Loucy (cell line): ENCODE data around the gene GARIN5A.

Experiments
- H2AFZ ChIP-seq: fragments of 200-600 bp; sonication (generic); 2 replicates; pipeline ENCODE4 v1.6.0; 2016; ENCODE audit warnings: antibody characterized with exemption, mild to moderate bottlenecking, low read length, moderate library complexity
- H3F3A ChIP-seq: fragments of 200-600 bp; 2 replicates; pipeline ENCODE4 v1.6.0; 2016; ENCODE audit warnings: antibody characterized with exemption, low read depth, mild to moderate bottlenecking
- H3K27me3 ChIP-seq: fragments of 200-600 bp; sonication (generic); 2 replicates; pipeline ENCODE4 v1.6.1; 2014; ENCODE audit warnings: low read length, mild to moderate bottlenecking; ENCODE audit not compliant: insufficient read depth, poor library complexity, severe bottlenecking
- H3K36me3 ChIP-seq: fragments of 200-600 bp; sonication (generic); 2 replicates; pipeline ENCODE4 v1.6.1; 2016; ENCODE audit warnings: low read length; ENCODE audit not compliant: insufficient read depth
- H3K4me1 ChIP-seq: fragments of 200-600 bp; sonication (generic); 2 replicates; pipeline ENCODE4 v1.5.1; 2014; ENCODE audit warnings: low read length, mild to moderate bottlenecking; ENCODE audit not compliant: insufficient read depth, poor library complexity, severe bottlenecking
- H3K4me2 ChIP-seq: fragments of 200-600 bp; sonication (generic); 2 replicates; pipeline ENCODE4 v1.6.0; 2014; ENCODE audit warnings: antibody characterized with exemption, low read length, low read depth, mild to moderate bottlenecking; ENCODE audit not compliant: poor library complexity, severe bottlenecking
- H3K4me3 ChIP-seq: fragments of 200-600 bp; sonication (generic); 2 replicates; pipeline ENCODE4 v1.5.1; 2014; ENCODE audit warnings: low read length, mild to moderate bottlenecking, mixed read lengths; ENCODE audit not compliant: poor library complexity, severe bottlenecking
- H3K79me2 ChIP-seq: fragments of 200-600 bp; sonication (generic); 2 replicates; pipeline ENCODE4 v1.6.1; 2014; ENCODE audit warnings: low read length; ENCODE audit not compliant: insufficient read depth
- H3K9ac ChIP-seq: fragments of 200-600 bp; sonication (generic); 2 replicates; pipeline ENCODE4 v1.6.0; 2014; ENCODE audit warnings: mild to moderate bottlenecking, low read depth, low read length, moderate library complexity; ENCODE audit not compliant: poor library complexity, severe bottlenecking
- H3K9me2 ChIP-seq: fragments of 200-600 bp; sonication (generic); replicated peaks from 2 replicates; pipeline ENCODE4 v1.6.1; 2016; ENCODE audit warnings: low read depth, low read length, mixed read lengths
- H3K9me3 ChIP-seq: fragments of 200-600 bp; sonication (generic); 2 replicates; pipeline ENCODE4 v1.6.1; 2014; ENCODE audit warnings: mild to moderate bottlenecking, antibody characterized with exemption, low read length, low read depth; ENCODE audit not compliant: insufficient read depth
- H4K20me1 ChIP-seq: fragments of 200-600 bp; sonication (generic); 2 replicates; pipeline ENCODE4 v1.6.0; 2014; ENCODE audit warnings: antibody characterized with exemption, low read length, mild to moderate bottlenecking; ENCODE audit not compliant: insufficient read depth, poor library complexity, severe bottlenecking
- CTCF ChIP-seq: fragments of 200-600 bp; sonication (generic); conservative IDR thresholded peaks from 2 replicates; pipeline ENCODE4 v1.5.1; 2014; ENCODE audit warnings: mild to moderate bottlenecking, antibody characterized with exemption, low read length
- EZH2phosphoT487 ChIP-seq: fragments of 200-600 bp; IDR thresholded peaks from 2 replicates; pipeline ENCODE4 v1.6.1; 2018; ENCODE audit warnings: antibody characterized with exemption, mild to moderate bottlenecking, moderate library complexity, borderline replicate concordance

The GARIN5A gene

DNA sequence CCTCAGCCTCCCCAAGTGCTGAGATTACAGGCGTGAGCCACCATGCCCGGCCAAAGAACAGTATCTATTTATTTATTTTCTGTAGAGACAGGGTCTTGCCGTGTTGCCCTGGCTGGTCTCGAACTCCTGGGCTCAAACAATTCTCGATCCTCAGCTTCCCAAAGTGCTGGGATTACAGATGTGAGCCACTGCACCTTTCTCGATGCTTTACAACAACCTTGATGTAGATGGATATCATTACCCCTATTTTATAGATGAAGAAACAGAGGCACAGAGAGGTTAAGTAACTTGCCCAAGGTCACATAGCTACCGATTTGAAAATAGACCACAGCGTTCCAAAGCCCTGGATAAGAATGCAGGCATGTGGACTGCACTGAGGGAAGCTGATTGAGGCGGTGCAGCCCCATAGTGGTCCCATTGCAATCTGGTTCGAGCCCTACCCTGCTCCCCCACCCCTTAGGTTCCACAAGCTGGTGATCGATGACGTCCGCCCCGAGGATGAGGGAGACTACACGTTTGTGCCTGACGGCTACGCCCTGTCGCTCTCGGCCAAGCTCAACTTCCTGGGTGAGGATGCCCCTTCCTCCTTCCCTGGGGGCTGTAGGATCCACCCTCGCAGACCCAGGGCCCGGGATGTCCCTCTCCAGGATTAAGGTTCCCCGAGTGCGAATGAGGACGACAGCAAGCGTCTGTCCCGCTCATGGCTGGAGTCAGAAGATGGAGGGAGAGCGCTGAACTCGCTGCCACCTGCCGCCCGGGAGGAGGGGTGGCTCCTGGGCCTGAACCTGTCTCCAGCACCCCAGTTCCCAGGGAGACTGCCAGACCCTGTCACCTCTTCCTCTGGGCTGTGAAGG lies 26.1 kb downstream of the GARIN5A start:
- H3K4me2 ChIP-seq, result no peak overlapping the region
- H3K9me2 ChIP-seq, result no peaks in the 10 kb centered on the region
- H3K36me3 ChIP-seq, result no peaks in the 10 kb centered on the region
- no peak overlapping the region for H3K4me3 ChIP-seq
- H4K20me1 ChIP-seq, result no peaks in the 10 kb centered on the region
- H3K79me2 ChIP-seq, result no peaks in the 10 kb centered on the region
- no peaks in the 10 kb centered on the region for H3K4me1 ChIP-seq
- no peaks in the 10 kb centered on the region for H3K27me3 ChIP-seq
- no peaks in the 10 kb centered on the region for H3K9me3 ChIP-seq
- H2AFZ ChIP-seq, result no peak overlapping the region
- TF ChIP-seq EZH2phosphoT487 (no peak), CTCF (no peak)
- no peak overlapping the region for H3K9ac ChIP-seq
- no peaks in the 10 kb centered on the region for H3F3A ChIP-seq

DNA sequence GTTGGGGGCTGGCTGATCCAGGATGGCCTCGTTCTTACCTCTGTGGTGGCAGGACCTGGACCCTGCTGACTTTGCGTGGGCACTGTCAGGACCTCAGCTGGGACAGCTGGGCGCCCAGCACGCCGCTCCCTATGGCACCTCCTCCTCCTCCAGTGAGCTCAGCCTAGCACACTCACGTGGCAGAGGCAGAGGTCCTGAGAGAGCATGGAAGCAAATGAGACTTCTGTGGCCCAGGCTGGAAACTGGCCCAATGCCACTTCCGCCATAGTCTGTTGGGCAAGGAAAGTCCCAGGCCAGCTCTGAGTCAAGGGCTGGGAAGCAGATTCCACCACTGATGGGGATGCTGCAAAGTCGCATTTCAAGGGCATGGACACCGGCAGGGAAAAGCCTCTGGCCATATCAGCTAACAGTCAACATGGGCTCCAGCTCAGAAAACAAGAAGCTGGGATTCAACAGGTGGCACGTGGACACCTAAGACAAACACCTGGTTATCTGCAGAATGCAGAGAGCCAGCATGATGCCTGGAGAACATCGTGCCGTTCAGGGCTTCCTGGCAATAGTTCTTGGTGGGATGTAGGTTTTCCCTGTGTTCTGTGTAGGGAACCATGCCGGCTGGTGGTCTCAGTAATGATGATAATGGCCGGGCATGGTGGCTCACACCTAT lies 27.3 kb downstream of the GARIN5A start:
- Histone ChIP-seq H3K4me1 (no peaks in the 10 kb centered on the region), H3F3A (no peaks in the 10 kb centered on the region), H3K79me2 (no peaks in the 10 kb centered on the region), H4K20me1 (no peaks in the 10 kb centered on the region), H3K9me3 (no peaks in the 10 kb centered on the region), H3K4me3 (no peak overlapping the region), H3K36me3 (no peaks in the 10 kb centered on the region), H3K9me2 (no peaks in the 10 kb centered on the region), H3K27me3 (no peaks in the 10 kb centered on the region), H3K9ac (no peak overlapping the region), H3K4me2 (no peak overlapping the region), H2AFZ (no peak overlapping the region)
- TF ChIP-seq CTCF (no peak), EZH2phosphoT487 (no peak)

DNA sequence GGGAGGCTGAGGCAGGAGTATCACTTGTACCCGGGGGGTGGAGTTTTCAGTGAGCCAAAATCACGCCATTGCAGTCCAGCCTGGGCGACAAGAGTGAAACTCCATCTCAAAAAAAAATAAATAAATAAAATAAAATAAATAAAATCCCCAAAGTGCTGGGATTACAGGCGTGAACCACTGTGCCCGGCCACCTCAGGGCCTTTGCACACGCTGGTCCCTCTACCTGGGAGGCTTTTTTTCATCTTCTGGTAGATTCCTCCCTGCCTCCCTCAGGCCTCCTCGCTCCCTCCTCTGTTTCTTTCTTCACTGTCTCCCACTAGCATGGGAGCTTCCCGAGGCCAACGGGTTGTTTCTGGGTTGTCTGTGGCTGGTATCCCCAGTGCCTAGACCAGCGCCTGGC lies 28.9 kb downstream of the GARIN5A start:
- TF ChIP-seq CTCF (no peak), EZH2phosphoT487 (no peak)
- no peaks in the 10 kb centered on the region for H3K9me2 ChIP-seq
- no peaks in the 10 kb centered on the region for H3K36me3 ChIP-seq
- H3K9me3 ChIP-seq, result no peaks in the 10 kb centered on the region
- H2AFZ ChIP-seq, result no peak overlapping the region
- H3K9ac ChIP-seq, result no peak overlapping the region
- no peak overlapping the region for H3K4me3 ChIP-seq
- H3K4me2 ChIP-seq, result no peak overlapping the region
- H3K27me3 ChIP-seq, result no peaks in the 10 kb centered on the region
- H3F3A ChIP-seq, result no peaks in the 10 kb centered on the region
- H3K79me2 ChIP-seq, result no peaks in the 10 kb centered on the region
- no peaks in the 10 kb centered on the region for H4K20me1 ChIP-seq
- no peaks in the 10 kb centered on the region for H3K4me1 ChIP-seq
